ENCODE results near the gene GPR151. TPM values are rescaled to one million over a fixed set of nuclear protein-coding genes. Genes with fewer than 3 reads are reported as not detected.
A peak's percentile ranks its signal among the peaks of the same experiment; 100 is the strongest.

Gene GPR151
- total RNA-seq (2016; rRNA removed; fragmentation: Illumina TruSeq; extraction: Trizol) (not detected in 2 replicates), polyA plus RNA-seq (2011; rRNA removed) (not detected in 2 replicates), polyA minus RNA-seq (2011; rRNA and poly(A)+ RNA removed; ENCODE audit: low replicate concordance) (not detected in 2 replicates), Bru-seq, nascent RNA (not detected), BruChase-seq, experiment 1, labeled RNA remaining after a 6-hour chase (not detected), BruChase-seq, experiment 2, labeled RNA remaining after a 2-hour chase (not detected)
- not detected in 2 replicates for total RNA-seq (2016; cell fraction: cytosol; rRNA removed; fragmentation: Illumina TruSeq; extraction: Trizol; ENCODE audit: low read depth)
- not detected in 2 replicates for total RNA-seq (2016; cell fraction: insoluble cytoplasmic fraction; rRNA removed; fragmentation: Illumina TruSeq; extraction: Trizol)
- total RNA-seq (2016; cell fraction: membrane; rRNA removed; fragmentation: Illumina TruSeq; extraction: Trizol), result not detected in 2 replicates
- not detected in 2 replicates for total RNA-seq (2016; cell fraction: nucleus; rRNA removed; fragmentation: Illumina TruSeq; extraction: Trizol)
- polyA plus RNA-seq (2011; cell fraction: cytosol; rRNA removed), result not detected in 2 replicates
- polyA plus RNA-seq (2011; cell fraction: nucleus; rRNA removed), result not detected in 2 replicates
- polyA plus RNA-seq (2012), result not detected in 2 replicates
- not detected in 2 replicates for polyA plus RNA-seq (2016; cell fraction: cytosol; fragmentation: Illumina TruSeq; extraction: Trizol; ENCODE audit: low read depth)
- polyA plus RNA-seq (2016; cell fraction: insoluble cytoplasmic fraction; fragmentation: Illumina TruSeq; extraction: Trizol; ENCODE audit: low read depth), result not detected in 2 replicates
- polyA plus RNA-seq (2016; cell fraction: membrane; fragmentation: Illumina TruSeq; extraction: Trizol; ENCODE audit: low read depth), result not detected in 2 replicates
- polyA plus RNA-seq (2016; cell fraction: nucleus; fragmentation: Illumina TruSeq; extraction: Trizol; ENCODE audit: insufficient read depth, low read depth), result not detected in 2 replicates
- not detected in 2 replicates for polyA minus RNA-seq (2011; cell fraction: cytosol; rRNA and poly(A)+ RNA removed)
- polyA minus RNA-seq (2011; cell fraction: nucleus; rRNA and poly(A)+ RNA removed), result not detected in 2 replicates
- long read RNA-seq, experiment 1, result 0 reads
- long read RNA-seq, experiment 2, result 0 reads

GRCh38 chr5:146516151-146516475, at the start of gene GPR151:
GPR151 (minus strand) TSS chr5:146516190; CDS start chr5:146516113, 77 bp downstream.
- Histone ChIP-seq H3K36me3 (replicated peaks in 1 of 2; ENCODE audit: control insufficient read depth in 1 of 2, insufficient read depth in 2 of 2, low read length in 2 of 2) (peaks cover 0 to 4% of the 10 kb centered on the region in 2 experiments; a peak in 2 of 5 replicates), H3K4me2 (ENCODE audit: low read depth, low read length) (no peak within 1 kb of the TSS), H3K4me3 (replicated peaks in 1 of 3; ENCODE audit: insufficient read depth in 1 of 3, low read depth in 2 of 3, low read length in 3 of 3) (no peak within 1 kb of the TSS), H3K4me1 (ENCODE audit: insufficient read depth, low read length) (peaks cover 12% of the 10 kb centered on the region), H2AFZ (ENCODE audit: low read length) (no peak within 1 kb of the TSS), H3K9ac (ENCODE audit: insufficient read depth, low read depth, low read length) (no peak within 1 kb of the TSS), H3K27me3 (ENCODE audit: control insufficient read depth in 1 of 2, insufficient read depth in 2 of 2, low read length in 2 of 2) (no peaks in the 10 kb centered on the region), H4K20me1 (ENCODE audit: insufficient read depth, low read length) (no peaks in the 10 kb centered on the region), H3K9me3 (ENCODE audit: low read length) (no peaks in the 10 kb centered on the region), H3K79me2 (ENCODE audit: insufficient read depth, low read length) (no peaks in the 10 kb centered on the region), H3K27ac (ENCODE audit: extremely low read length, insufficient read depth, low read length) (no peak within 1 kb of the TSS)
- ChIA-PET CTCF (ENCODE audit: low intra/inter-chr PET ratio, low total read pairs) (no interaction called here), POLR2A (no interaction called here)
- intact Hi-C loops (cut with micrococcal nuclease; ENCODE audit: unreplicated experiment), result no loop called here
- no peak for FAIRE-seq
- BruUV-seq (replicated peaks), result no TSS peak
- DNase-seq (ENCODE audit: low spot score), result no peak
- in situ Hi-C loops (cut with HindIII; ENCODE audit: extremely low pct_ligation_motif_present, low pct_unique_long_range_greater_than_20kb), result no loop called here
- ATAC-seq, result peak; percentile 43
- 50% methylated on average over 3 of the region's 3 CpGs for WGBS (ENCODE audit: low lambda C conversion rate)
- no peak for TF ChIP-seq JDP2 (CRISPR knock-in tag; IDR thresholded peaks at IDR 0.05; ENCODE audit: borderline replicate concordance)
- no peak for TF ChIP-seq SAP130 (CRISPR knock-in tag; IDR thresholded peaks at IDR 0.05; ENCODE audit: low read depth)
- no peak for TF ChIP-seq JARID2 (CRISPR knock-in tag; IDR thresholded peaks at IDR 0.05; ENCODE audit: insufficient replicate concordance)
- TF ChIP-seq HNRNPH1 (optimal IDR thresholded peaks at IDR 0.05; ENCODE audit: low read depth, low read length), result no peak
- no peak for TF ChIP-seq ZNF678 (CRISPR knock-in tag; IDR thresholded peaks at IDR 0.05)
- TF ChIP-seq ZNF841 (CRISPR knock-in tag; IDR thresholded peaks at IDR 0.05; ENCODE audit: borderline replicate concordance), result no peak
- TF ChIP-seq THYN1 (CRISPR knock-in tag; IDR thresholded peaks at IDR 0.05; ENCODE audit: borderline replicate concordance, low read depth), result no peak
- TF ChIP-seq IRF2 (CRISPR knock-in tag; IDR thresholded peaks at IDR 0.05), result no peak
- no peak for TF ChIP-seq ERF (CRISPR knock-in tag; IDR thresholded peaks at IDR 0.05)
- TF ChIP-seq, protein P1, sequence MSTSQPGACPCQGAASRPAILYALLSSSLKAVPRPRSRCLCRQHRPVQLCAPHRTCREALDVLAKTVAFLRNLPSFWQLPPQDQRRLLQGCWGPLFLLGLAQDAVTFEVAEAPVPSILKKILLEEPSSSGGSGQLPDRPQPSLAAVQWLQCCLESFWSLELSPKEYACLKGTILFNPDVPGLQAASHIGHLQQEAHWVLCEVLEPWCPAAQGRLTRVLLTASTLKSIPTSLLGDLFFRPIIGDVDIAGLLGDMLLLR (CRISPR knock-in tag; IDR thresholded peaks at IDR 0.05), result no peak
- TF ChIP-seq JUND (CRISPR knock-in tag; IDR thresholded peaks at IDR 0.05), result no peak
- no peak for TF ChIP-seq RELA (CRISPR knock-in tag; IDR thresholded peaks at IDR 0.05)
